GM12864 (cell line): Measurements from ENCODE around the gene CACNA1D.

Experiments used
- DNase-seq: peaks from one replicate; pipeline ENCODE4 v3.0.0-alpha.2; 2011; ENCODE audit warnings: low read depth
- H3K4me3 ChIP-seq: 2 replicates; pipeline ENCODE4 v1.5.1; 2011; ENCODE audit warnings: mild to moderate bottlenecking, low read depth, low read length, control low read depth
- CTCF ChIP-seq: IDR thresholded peaks from 2 replicates; pipeline ENCODE4 v1.5.1; 2011; ENCODE audit warnings: low read depth, mild to moderate bottlenecking, moderate library complexity, low read length, control low read depth, inconsistent platforms; ENCODE audit errors: missing control alignments

CACNA1D gene

GRCh38 chr3:53688066-53688465 is 193.7 kb downstream of the CACNA1D start:
- DNase-seq = no peak
- no peak for TF ChIP-seq CTCF
- no peak overlapping the region for H3K4me3 ChIP-seq

GRCh38 chr3:53688989-53689388 is 194.6 kb downstream of the CACNA1D start:
- H3K4me3 ChIP-seq = no peak overlapping the region
- DNase-seq = no peak
- TF ChIP-seq CTCF = no peak

GRCh38 chr3:53689681-53690080 is 195.3 kb downstream of the CACNA1D start:
- no peak for TF ChIP-seq CTCF

GRCh38 chr3:53690521-53690920 is 196.1 kb downstream of the CACNA1D start:
- DNase-seq = no peak
- no peak overlapping the region for H3K4me3 ChIP-seq
- TF ChIP-seq CTCF = no peak

More at GRCh38 chr3:53689681-53690080, 195.3 kb downstream of the CACNA1D start:
- no peak overlapping the region for H3K4me3 ChIP-seq
- DNase-seq = no peak

GRCh38 chr3:53691349-53691748 is 196.9 kb downstream of the CACNA1D start:
- H3K4me3 ChIP-seq = no peak overlapping the region
- DNase-seq = no peak
- TF ChIP-seq CTCF = no peak

GRCh38 chr3:53691885-53692284 is 197.5 kb downstream of the CACNA1D start:
- no peak for DNase-seq
- no peak for TF ChIP-seq CTCF
- no peak overlapping the region for H3K4me3 ChIP-seq

- DNase-seq = no peak
- H3K4me3 ChIP-seq = no peak overlapping the region
- TF ChIP-seq CTCF = no peak
Observed at GRCh38 chr3:53693451-53693850, 199.0 kb downstream of the CACNA1D start.
